Kidney (tissue), 14 donors: ENCODE data around the gene POLR2M. TPM values are rescaled to one million over a fixed set of nuclear protein-coding genes. Genes with fewer than 3 reads are reported as not detected.

Source experiments
- DNase-seq, 5 donors: peaks; one replicate each; pipeline ENCODE4 v3.0.0-alpha.2; 2013 to 2020
- FAIRE-seq: peaks from 2 replicates; lab custom pipeline; 2012; peaks lifted over from hg19 to GRCh38; lab: Jason Lieb, UNC
- H3K27ac ChIP-seq, 2 donors: one replicate each; pipeline ENCODE4 v1.7.0; 2013; ENCODE audit warnings: low read depth in 2 of 2, low read length in 2 of 2, inconsistent platforms in 1 of 2
- H3K27me3 ChIP-seq: one replicate; pipeline ENCODE4 v1.7.1; 2013; ENCODE audit warnings: low read length, inconsistent platforms; ENCODE audit not compliant: control insufficient read depth, insufficient read depth
- H3K36me3 ChIP-seq, 3 donors: one replicate each; pipeline versions ENCODE4 v1.7.0 to v1.7.1; 2013; ENCODE audit warnings: low read length in 3 of 3, control low read depth in 1 of 3, inconsistent platforms in 1 of 3; ENCODE audit not compliant: insufficient read depth in 3 of 3, control insufficient read depth in 2 of 3
- H3K4me1 ChIP-seq, 3 donors: one replicate each; pipeline versions ENCODE4 v1.7.0 to v1.7.1; 2013; ENCODE audit warnings: low read length in 3 of 3, inconsistent platforms in 1 of 3, low read depth in 1 of 3; ENCODE audit not compliant: control insufficient read depth in 2 of 3, insufficient read depth in 2 of 3
- H3K4me3 ChIP-seq, 3 donors: one replicate each; pipeline versions ENCODE4 v1.7.0 to v1.8.1; 2013; ENCODE audit warnings: low read length in 3 of 3, control low read depth in 1 of 3, inconsistent platforms in 1 of 3
- H3K9ac ChIP-seq, 3 donors: one replicate each; pipeline versions ENCODE4 v1.7.0 to v1.7.1; 2013; ENCODE audit warnings: low read length in 3 of 3, control low read depth in 1 of 3, inconsistent platforms in 1 of 3
- H3K9me3 ChIP-seq, 3 donors: one replicate each; pipeline versions ENCODE4 v1.7.0 to v1.7.1; 2013; ENCODE audit warnings: low read length in 3 of 3, control low read depth in 1 of 3, inconsistent platforms in 1 of 3; ENCODE audit not compliant: control insufficient read depth in 2 of 3, insufficient read depth in 1 of 3
- intact Hi-C: fragments of 100-400 bp; cut with DNase I; formaldehyde crosslinking; loops from one replicate; pipeline ENCODE4 v1.11.1; 2022
- polyA plus RNA-seq: library from polyadenylated mRNA; stranded (reverse); fragments of 350-450 nt; fragmentation: Illumina TruSeq; extraction: RNeasy Lipid Tissue Mini Kit (QIAGEN cat#74804); gene quantifications from one replicate; pipeline ENCODE4 v1.2.3, GENCODE V29; 2014; ENCODE audit warnings: low read depth, low replicate concordance; ENCODE audit not compliant: insufficient read depth
- total RNA-seq: library from RNA; stranded (reverse); fragmentation: NEBNext Ultra II Directional; extraction: Animal tissue kit (Norgen Biotek cat#: 25700); gene quantifications from one replicate; pipeline ENCODE4 v1.2.1, GENCODE V29; 2021
- TF ChIP-seq, protein P1 (sequence below): IDR thresholded peaks from 3 replicates; pipeline ENCODE4 v1.5.1; 2012; ENCODE audit warnings: mild to moderate bottlenecking, moderate library complexity, borderline replicate concordance; ENCODE audit not compliant: insufficient read depth; ENCODE audit errors: extremely low read depth
- donor health status: control.
- donor health status: control.
- donor health status: control.
- donor health status: control.
- donor health status: control.
- donor health status: DM: yes; HTN: yes; CAD: no.
- donor health status: Normal renal cell carcinoma (clear cell type).

Gene POLR2M
- total and polyA plus RNA-seq, 2 donors from 2014 or later, result 16.5 to 77.0 TPM

DNA sequence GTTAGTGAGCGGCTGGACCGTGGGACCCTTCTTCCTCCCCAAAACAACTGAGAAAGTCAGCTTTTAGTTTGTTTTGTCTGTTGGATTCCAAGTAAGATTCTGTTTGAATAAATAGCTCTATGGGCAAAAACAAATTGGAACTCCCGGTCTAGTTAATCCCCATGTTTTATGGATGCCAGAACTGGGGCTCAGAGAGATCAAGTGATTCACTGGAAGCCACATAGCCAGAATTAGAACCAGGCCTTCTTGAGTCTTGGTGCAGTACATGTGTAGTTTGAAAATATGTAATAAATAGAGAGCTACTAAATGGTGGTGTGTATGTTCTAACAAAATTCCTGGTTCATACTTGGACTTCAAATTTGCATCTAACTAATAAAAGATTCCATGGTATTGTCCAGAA is 29.3 kb upstream of the POLR2M start:
- no peak for FAIRE-seq
- no peaks in the 10 kb centered on the region for H3K27me3 ChIP-seq
- TF ChIP-seq, protein P1, sequence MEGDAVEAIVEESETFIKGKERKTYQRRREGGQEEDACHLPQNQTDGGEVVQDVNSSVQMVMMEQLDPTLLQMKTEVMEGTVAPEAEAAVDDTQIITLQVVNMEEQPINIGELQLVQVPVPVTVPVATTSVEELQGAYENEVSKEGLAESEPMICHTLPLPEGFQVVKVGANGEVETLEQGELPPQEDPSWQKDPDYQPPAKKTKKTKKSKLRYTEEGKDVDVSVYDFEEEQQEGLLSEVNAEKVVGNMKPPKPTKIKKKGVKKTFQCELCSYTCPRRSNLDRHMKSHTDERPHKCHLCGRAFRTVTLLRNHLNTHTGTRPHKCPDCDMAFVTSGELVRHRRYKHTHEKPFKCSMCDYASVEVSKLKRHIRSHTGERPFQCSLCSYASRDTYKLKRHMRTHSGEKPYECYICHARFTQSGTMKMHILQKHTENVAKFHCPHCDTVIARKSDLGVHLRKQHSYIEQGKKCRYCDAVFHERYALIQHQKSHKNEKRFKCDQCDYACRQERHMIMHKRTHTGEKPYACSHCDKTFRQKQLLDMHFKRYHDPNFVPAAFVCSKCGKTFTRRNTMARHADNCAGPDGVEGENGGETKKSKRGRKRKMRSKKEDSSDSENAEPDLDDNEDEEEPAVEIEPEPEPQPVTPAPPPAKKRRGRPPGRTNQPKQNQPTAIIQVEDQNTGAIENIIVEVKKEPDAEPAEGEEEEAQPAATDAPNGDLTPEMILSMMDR, result no peak
- H3K9me3 ChIP-seq, result no peaks in the 10 kb centered on the region
- no peak overlapping the region for H3K9ac ChIP-seq
- no peak for DNase-seq
- H3K36me3 ChIP-seq, result no peaks in the 10 kb centered on the region
- intact Hi-C loops, result no loop called here
- no peak overlapping the region for H3K4me3 ChIP-seq
- no peak overlapping the region for H3K27ac ChIP-seq
- no peaks in the 10 kb centered on the region for H3K4me1 ChIP-seq

DNA sequence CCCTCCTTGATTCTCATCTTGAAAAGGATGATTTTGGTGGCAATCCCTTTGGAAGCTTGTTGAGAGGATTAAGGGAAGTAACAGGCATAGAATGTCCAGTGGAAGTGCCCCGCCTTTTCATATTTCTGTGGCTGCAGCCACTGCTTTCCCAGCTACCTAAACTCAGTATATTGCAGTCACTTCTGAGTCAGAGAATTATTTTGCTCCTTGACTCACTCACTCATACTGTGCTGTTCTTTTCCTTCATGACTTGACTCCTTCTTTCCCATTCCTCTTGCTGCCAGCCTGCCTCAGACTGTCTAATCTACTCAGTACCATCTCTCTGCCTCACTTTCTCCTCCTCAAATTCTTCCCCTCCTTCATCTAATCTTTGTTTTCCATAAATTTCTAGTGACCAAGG is 26.5 kb upstream of the POLR2M start:
- DNase-seq, result no peak
- H3K27ac ChIP-seq, result no peak overlapping the region
- H3K36me3 ChIP-seq, result no peaks in the 10 kb centered on the region
- H3K27me3 ChIP-seq, result no peaks in the 10 kb centered on the region
- no peak for FAIRE-seq
- intact Hi-C loops, result no loop called here
- TF ChIP-seq, protein P1, result no peak
- no peak overlapping the region for H3K4me3 ChIP-seq
- H3K4me1 ChIP-seq, result no peaks in the 10 kb centered on the region
- no peak overlapping the region for H3K9ac ChIP-seq
- H3K9me3 ChIP-seq, result no peaks in the 10 kb centered on the region

DNA sequence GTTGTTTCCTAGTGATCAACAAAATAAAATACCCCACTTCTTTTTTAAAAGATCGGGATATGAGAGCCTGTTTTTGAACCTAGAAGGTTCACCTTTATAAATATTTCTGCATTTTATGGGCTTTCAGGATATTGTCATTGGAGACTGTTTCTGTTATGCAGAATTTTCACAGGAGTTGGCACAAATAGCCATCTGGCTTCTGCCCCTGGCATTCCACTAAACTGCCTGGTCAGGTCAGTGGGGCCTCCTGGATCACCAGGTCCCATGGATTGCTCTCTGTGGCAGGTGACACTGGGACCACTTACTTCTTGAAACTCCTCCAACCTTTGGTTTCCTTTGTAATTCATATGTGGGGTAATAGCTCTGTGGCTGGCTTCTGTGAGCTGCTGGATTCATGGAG is 25.5 kb upstream of the POLR2M start:
- Histone ChIP-seq H3K27ac (no peak overlapping the region), H3K9ac (no peak overlapping the region), H3K4me1 (peaks cover 0 to 3% (median 0%) of the 10 kb centered on the region in 3 donors), H3K27me3 (no peaks in the 10 kb centered on the region), H3K36me3 (no peaks in the 10 kb centered on the region), H3K4me3 (no peak overlapping the region), H3K9me3 (no peaks in the 10 kb centered on the region)
- no peak for FAIRE-seq
- TF ChIP-seq, protein P1, result no peak
- intact Hi-C loops, result no loop called here
- DNase-seq, result no peak

DNA sequence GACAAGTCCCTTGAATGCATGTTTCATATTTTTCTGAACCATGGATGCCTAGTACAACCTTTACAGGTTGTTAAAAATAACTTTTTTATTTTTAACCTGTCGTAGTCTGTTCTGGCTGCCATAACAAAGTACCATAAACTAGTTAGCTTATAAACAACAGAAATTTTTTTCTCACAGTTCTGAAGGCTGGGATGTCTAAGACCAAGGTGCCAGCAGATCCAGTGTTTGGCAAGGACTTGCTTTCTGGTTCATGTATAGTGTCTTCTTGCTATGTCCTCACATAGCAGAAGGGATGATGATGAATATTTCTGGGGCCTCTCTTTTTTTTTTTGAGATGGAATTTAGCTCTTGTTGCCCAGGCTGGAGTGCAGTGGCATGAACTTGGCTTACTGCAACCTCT is 23.0 kb upstream of the POLR2M start:
- Histone ChIP-seq H3K27me3 (no peaks in the 10 kb centered on the region), H3K9ac (no peak overlapping the region), H3K36me3 (no peaks in the 10 kb centered on the region), H3K4me1 (peaks cover 0 to 3% (median 0%) of the 10 kb centered on the region in 3 donors), H3K9me3 (no peaks in the 10 kb centered on the region), H3K4me3 (no peak overlapping the region), H3K27ac (no peak overlapping the region)
- FAIRE-seq (no peak), DNase-seq (no peak)
- intact Hi-C loops, result no loop called here
- TF ChIP-seq, protein P1, result no peak
